GM12892 (cell line): ENCODE measurements around the gene SPATS2.

ENCODE experiments used
- POLR2A ChIP-seq: IDR thresholded peaks from 2 replicates; pipeline ENCODE4 v1.6.1; 2011; ENCODE audit warnings: low read depth, low read length, control low read depth
- TAF1 ChIP-seq: IDR thresholded peaks from 2 replicates; pipeline ENCODE4 v1.6.1; 2011; ENCODE audit warnings: low read depth, mild to moderate bottlenecking, control low read depth, low read length, borderline replicate concordance

DNA sequence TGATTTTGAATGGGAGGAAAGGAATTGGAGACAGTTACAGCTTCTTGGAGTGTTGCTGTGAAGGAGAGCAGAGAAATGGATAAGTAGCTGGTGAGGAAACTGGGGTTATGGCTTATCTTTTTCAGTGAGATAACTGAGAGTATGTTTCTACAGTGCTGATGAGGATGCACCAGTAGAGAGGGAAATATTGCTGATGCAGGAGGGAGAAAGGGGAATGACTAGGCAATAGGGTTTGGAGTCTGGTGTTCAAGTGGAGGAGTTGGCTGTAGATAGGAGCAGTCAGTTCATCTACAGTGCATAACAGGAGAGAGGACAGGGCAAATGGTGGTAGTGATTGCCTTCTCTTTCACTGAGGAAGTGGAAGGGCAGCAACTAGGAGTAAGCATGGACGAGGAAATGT, 33.0 kb downstream of the SPATS2 start:
- TF ChIP-seq POLR2A (no peak), TAF1 (no peak)
